Caco-2 (cell line): ENCODE data around the gene KRT73. TPM values are rescaled to one million over a fixed set of nuclear protein-coding genes. Genes with fewer than 3 reads are reported as not detected.

Experiments
- BruUV-seq: library from RNA; stranded (reverse); fragments of 400-500 nt; replicated peaks from 2 replicates; lab custom pipeline; 2021; lab: Mats Ljungman, UMichigan
- CTCF ChIA-PET: fragments of 300-600 bp; sonication (Branson Sonifier 250); formaldehyde crosslinking; loops from one replicate; lab custom pipeline; 2022; ENCODE audit warnings: antibody characterized with exemption; lab: Charles Lee
- POLR2A ChIA-PET: fragments of 300-600 bp; sonication (Branson Sonifier 250); formaldehyde crosslinking; loops from one replicate; lab custom pipeline; 2022; ENCODE audit warnings: antibody characterized with exemption; lab: Charles Lee
- DNase-seq, 2 experiments: peaks; one replicate each; pipeline versions ENCODE4 v3.0.0 to v3.0.0-alpha.2; 2020 to 2022
- H3K27me3 ChIP-seq: replicated peaks from 2 replicates; pipeline ENCODE4 v1.6.0; 2011; ENCODE audit warnings: low read length; ENCODE audit not compliant: control insufficient read depth, insufficient read depth
- H3K36me3 ChIP-seq: 2 replicates; pipeline ENCODE4 v1.5.1; 2011; ENCODE audit warnings: low read length; ENCODE audit not compliant: control insufficient read depth, insufficient read depth
- H3K4me1 ChIP-seq: fragments of 250-450 bp; sonication (Bioruptor Pico); 2 replicates; pipeline ENCODE4 v1.5.1; 2020; ENCODE audit warnings: mild to moderate bottlenecking
- H3K4me3 ChIP-seq: 2 replicates; pipeline ENCODE4 v1.5.1; 2011; ENCODE audit warnings: low read depth, mild to moderate bottlenecking, control low read depth, low read length
- H3K9me3 ChIP-seq: fragments of 250-450 bp; sonication (Bioruptor Pico); 2 replicates; pipeline ENCODE4 v1.5.1; 2020; ENCODE audit warnings: mild to moderate bottlenecking, moderate library complexity
- H3K27ac Mint-ChIP-seq: one replicate; pipeline ENCODE4 v1.8.0; 2022; ENCODE audit warnings: mixed read lengths; ENCODE audit not compliant: unreplicated experiment
- H3K27me3 Mint-ChIP-seq: one replicate; pipeline ENCODE4 v1.8.0; 2022; ENCODE audit warnings: mixed read lengths; ENCODE audit not compliant: insufficient read depth, unreplicated experiment
- H3K36me3 Mint-ChIP-seq: one replicate; pipeline ENCODE4 v1.8.0; 2022; ENCODE audit warnings: mild to moderate bottlenecking, mixed read lengths; ENCODE audit not compliant: insufficient read depth, unreplicated experiment
- H3K4me1 Mint-ChIP-seq: one replicate; pipeline ENCODE4 v1.8.0; 2022; ENCODE audit warnings: low read depth, mixed read lengths; ENCODE audit not compliant: unreplicated experiment
- H3K4me3 Mint-ChIP-seq: one replicate; pipeline ENCODE4 v1.8.0; 2022; ENCODE audit warnings: mild to moderate bottlenecking, moderate library complexity, mixed read lengths; ENCODE audit not compliant: unreplicated experiment
- H3K9me3 Mint-ChIP-seq: one replicate; pipeline ENCODE4 v1.8.0; 2022; ENCODE audit warnings: mixed read lengths; ENCODE audit not compliant: unreplicated experiment
- CTCF ChIP-seq, 2 experiments: fragments of 200-600 bp in 1 of 2; IDR thresholded peaks; 1 replicate in 1 of 2; 2 replicates in 1 of 2; pipeline versions ENCODE4 v1.5.1 to v1.8.0; 2011 to 2022; ENCODE audit warnings: antibody characterized with exemption in 1 of 2, control low read depth in 1 of 2, inconsistent platforms in 1 of 2, low read depth in 1 of 2, low read length in 1 of 2, mild to moderate bottlenecking in 1 of 2, moderate library complexity in 1 of 2; ENCODE audit not compliant: insufficient read depth in 1 of 2, severe bottlenecking in 1 of 2, unreplicated experiment in 1 of 2
- intact Hi-C: fragments of 100-400 bp; cut with micrococcal nuclease; formaldehyde crosslinking; loops from one replicate; pipeline ENCODE4 v1.10.0; 2022; ENCODE audit not compliant: unreplicated experiment
- total RNA-seq: library from RNA; stranded (reverse); gene quantifications from 2 replicates; pipeline ENCODE4 v1.2.3, GENCODE V29; 2022

Gene KRT73
- total RNA-seq, 1 experiment from 2014 or later: not detected

GRCh38 chr12:52608826-52609630 lies 9.3 kb downstream of the KRT73 start:
- no peaks in the 10 kb centered on the region for H3K9me3 Mint-ChIP-seq

GRCh38 chr12:52608161-52608560 lies 10.2 kb downstream of the KRT73 start:
- Histone ChIP-seq H3K9me3 (no peaks in the 10 kb centered on the region), H3K4me1 (no peaks in the 10 kb centered on the region), H3K27me3 (no peaks in the 10 kb centered on the region; the same call in 1 of the 2 replicates), H3K4me3 (no peak overlapping the region), H3K36me3 (no peaks in the 10 kb centered on the region)
- intact Hi-C loops: no loop called here
- no peak for DNase-seq
- no peaks in the 10 kb centered on the region for H3K9me3 Mint-ChIP-seq
- peaks cover 6% of the 10 kb centered on the region for H3K36me3 Mint-ChIP-seq
- TF ChIP-seq CTCF (IDR thresholded peaks at IDR 0.05; ENCODE audit: insufficient read depth in 1 of 2, low read depth in 1 of 2, low read length in 1 of 2, severe bottlenecking in 1 of 2, unreplicated experiment in 1 of 2): no peak
- no TSS peak for BruUV-seq
- peaks cover 21% of the 10 kb centered on the region for H3K27me3 Mint-ChIP-seq
- POLR2A ChIA-PET: no interaction called here
- CTCF ChIA-PET: no interaction called here
- H3K27ac Mint-ChIP-seq: no peak overlapping the region
- no peak overlapping the region for H3K4me3 Mint-ChIP-seq
- H3K4me1 Mint-ChIP-seq: no peaks in the 10 kb centered on the region

More at GRCh38 chr12:52608826-52609630, 9.3 kb downstream of the KRT73 start:
- Mint-ChIP-seq H3K4me3 (no peak overlapping the region), H3K4me1 (no peaks in the 10 kb centered on the region), H3K36me3 (peaks cover 6% of the 10 kb centered on the region), H3K27me3 (peaks cover 21% of the 10 kb centered on the region), H3K27ac (no peak overlapping the region)
- no peak for DNase-seq
- BruUV-seq: no TSS peak
- intact Hi-C loops: no loop called here
- Histone ChIP-seq H3K36me3 (no peaks in the 10 kb centered on the region), H3K4me3 (no peak overlapping the region), H3K27me3 (no peaks in the 10 kb centered on the region; the same call in 1 of the 2 replicates), H3K4me1 (no peaks in the 10 kb centered on the region), H3K9me3 (no peaks in the 10 kb centered on the region)
- ChIA-PET POLR2A (no interaction called here), CTCF (no interaction called here)
- no peak for TF ChIP-seq CTCF (IDR thresholded peaks at IDR 0.05; ENCODE audit: insufficient read depth in 1 of 2, low read depth in 1 of 2, low read length in 1 of 2, severe bottlenecking in 1 of 2, unreplicated experiment in 1 of 2)

- no peak overlapping the region for H3K27ac Mint-ChIP-seq
- H3K36me3 Mint-ChIP-seq: peaks cover 6% of the 10 kb centered on the region
- H3K9me3 ChIP-seq: no peaks in the 10 kb centered on the region
- H3K4me1 Mint-ChIP-seq: no peaks in the 10 kb centered on the region
- ChIA-PET POLR2A (no interaction called here), CTCF (no interaction called here)
- H3K4me1 ChIP-seq: no peaks in the 10 kb centered on the region
- no peaks in the 10 kb centered on the region for H3K9me3 Mint-ChIP-seq
- H3K4me3 ChIP-seq: no peak overlapping the region
- intact Hi-C loops: no loop called here
- BruUV-seq: no TSS peak
- H3K27me3 ChIP-seq: no peaks in the 10 kb centered on the region; the same call in 1 of the 2 replicates
- no peaks in the 10 kb centered on the region for H3K36me3 ChIP-seq
- H3K4me3 Mint-ChIP-seq: no peak overlapping the region
- TF ChIP-seq CTCF (IDR thresholded peaks at IDR 0.05; ENCODE audit: insufficient read depth in 1 of 2, low read depth in 1 of 2, low read length in 1 of 2, severe bottlenecking in 1 of 2, unreplicated experiment in 1 of 2): no peak
- no peak for DNase-seq
- H3K27me3 Mint-ChIP-seq: peaks cover 21% of the 10 kb centered on the region
Observed at GRCh38 chr12:52607314-52607713, 11.0 kb downstream of the KRT73 start.
